Gastroesophageal sphincter (tissue), 3 donors: ENCODE data around the gene FBP1.

Experiments used
- CTCF ChIP-seq, 4 experiments: fragments of 200-600 bp in 2 of 4; fragments of 450-650 bp in 2 of 4; sonication (generic) in 1 of 4; IDR thresholded peaks; one replicate each; pipeline ENCODE4 v1.5.1; 2017 to 2019; ENCODE audit warnings: antibody characterized with exemption in 4 of 4, mild to moderate bottlenecking in 2 of 4, moderate library complexity in 2 of 4
- EP300 ChIP-seq: sonication (generic); formaldehyde crosslinking; IDR thresholded peaks from one replicate; pipeline ENCODE4 v1.6.1; 2017; ENCODE audit warnings: antibody characterized with exemption, mild to moderate bottlenecking
- POLR2A ChIP-seq, 2 donors: fragments of 450-650 bp; IDR thresholded peaks; one replicate each; pipeline ENCODE4 v1.6.1; 2017; ENCODE audit warnings: antibody characterized with exemption in 2 of 2, mild to moderate bottlenecking in 2 of 2, moderate library complexity in 1 of 2

GRCh38 chr9:94664801-94665200 lies 25.5 kb upstream of the FBP1 start:
- TF ChIP-seq POLR2A (IDR thresholded peaks at IDR 0.05) (no peak), CTCF (IDR thresholded peaks at IDR 0.05) (no peak), EP300 (no peak)
